Breast epithelium (tissue), 4 donors: Measurements from ENCODE around the gene AGAP1. TPM values are rescaled to one million over a fixed set of nuclear protein-coding genes. Genes with fewer than 3 reads are reported as not detected.

Source experiments
- DNase-seq, 2 donors: peaks; one replicate each; pipeline ENCODE4 v3.0.0-alpha.2; 2019; ENCODE audit warnings: low spot score in 2 of 2
- H3K27ac ChIP-seq, 2 donors: fragments of 200-600 bp; sonication (generic) in 1 of 2; one replicate each; pipeline ENCODE4 v1.5.1; 2016 to 2019; ENCODE audit warnings: mild to moderate bottlenecking in 1 of 2
- H3K27me3 ChIP-seq, 2 donors: fragments of 200-600 bp; sonication (generic) in 1 of 2; one replicate each; pipeline versions ENCODE4 v1.5.1 to v1.6.0; 2017 to 2019; ENCODE audit warnings: control low read depth in 1 of 2, mild to moderate bottlenecking in 1 of 2
- H3K36me3 ChIP-seq: fragments of 200-600 bp; one replicate; pipeline ENCODE4 v1.5.1; 2019
- H3K4me1 ChIP-seq, 2 donors: fragments of 200-600 bp; sonication (generic); one replicate each; pipeline ENCODE4 v1.5.1; 2016 to 2019; ENCODE audit warnings: control low read depth in 1 of 2
- H3K4me3 ChIP-seq, 3 donors: fragments of 200-600 bp; sonication (generic); 1 replicate in 2 of 3; 2 replicates in 1 of 3; pipeline ENCODE4 v1.5.1; 2016 to 2019; ENCODE audit warnings: mild to moderate bottlenecking in 3 of 3, moderate library complexity in 2 of 3
- H3K9me3 ChIP-seq, 2 donors: fragments of 200-600 bp; sonication (generic) in 1 of 2; one replicate each; pipeline ENCODE4 v1.5.1; 2016 to 2019; ENCODE audit warnings: control low read depth in 1 of 2
- POLR2A ChIP-seq: fragments of 450-650 bp; IDR thresholded peaks from one replicate; pipeline ENCODE4 v1.6.1; 2016; ENCODE audit warnings: antibody characterized with exemption, mild to moderate bottlenecking, moderate library complexity
- POLR2AphosphoS5 ChIP-seq, 3 donors: sonication (generic); formaldehyde crosslinking; IDR thresholded peaks; one replicate each; pipeline ENCODE4 v1.6.1; 2017; ENCODE audit warnings: antibody characterized with exemption in 3 of 3
- intact Hi-C: fragments of 100-400 bp; cut with DNase I; formaldehyde crosslinking; loops from one replicate; pipeline ENCODE4 v1.15.1; 2023; ENCODE audit warnings: low total_unique reads
- total RNA-seq, 3 donors: library from RNA; depleted of rRNA; stranded (reverse); fragments of >200 nt; gene quantifications; one replicate each; pipeline ENCODE4 v1.1.0, GENCODE V29; 2016
- TF ChIP-seq, protein P1 (sequence below), 3 donors: fragments of 450-650 bp; IDR thresholded peaks; one replicate each; pipeline ENCODE4 v1.5.1; 2016 to 2017; ENCODE audit warnings: antibody characterized with exemption in 3 of 3, mild to moderate bottlenecking in 3 of 3, moderate library complexity in 3 of 3

Gene AGAP1
- total RNA-seq, 3 donors from 2014 or later, result 19.7 to 27.1 (median 25.9) TPM

DNA sequence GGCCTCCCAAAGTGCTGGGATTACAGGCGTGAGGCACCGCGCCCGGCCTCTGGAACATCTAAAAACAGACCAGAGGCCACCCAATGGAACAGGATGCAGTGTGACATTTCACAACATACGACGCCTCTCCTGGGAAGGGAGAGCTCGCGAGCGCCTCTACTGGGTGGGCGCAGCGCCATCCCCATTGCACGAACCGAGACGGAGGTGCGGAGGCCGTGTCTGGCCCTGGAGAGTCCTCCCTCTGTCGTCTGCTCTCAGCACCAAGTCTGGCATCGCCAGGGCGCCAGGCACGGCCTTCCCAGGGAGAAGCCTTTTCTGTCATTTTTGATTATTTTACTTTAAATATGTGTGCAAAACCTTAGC lies 683.7 kb downstream of the AGAP1 start:
- Histone ChIP-seq H3K27me3 (peaks cover 8 to 79% of the 10 kb centered on the region in 2 donors), H3K36me3 (no peaks in the 10 kb centered on the region), H3K9me3 (no peaks in the 10 kb centered on the region), H3K27ac (no peak overlapping the region), H3K4me1 (peaks cover 3 to 8% of the 10 kb centered on the region in 2 donors), H3K4me3 (peak overlapping the region in 2 of 3 donors; percentile 28 to 51)
- TF ChIP-seq POLR2A (no peak), POLR2AphosphoS5 (IDR thresholded peaks at IDR 0.05) (no peak)
- TF ChIP-seq, protein P1, sequence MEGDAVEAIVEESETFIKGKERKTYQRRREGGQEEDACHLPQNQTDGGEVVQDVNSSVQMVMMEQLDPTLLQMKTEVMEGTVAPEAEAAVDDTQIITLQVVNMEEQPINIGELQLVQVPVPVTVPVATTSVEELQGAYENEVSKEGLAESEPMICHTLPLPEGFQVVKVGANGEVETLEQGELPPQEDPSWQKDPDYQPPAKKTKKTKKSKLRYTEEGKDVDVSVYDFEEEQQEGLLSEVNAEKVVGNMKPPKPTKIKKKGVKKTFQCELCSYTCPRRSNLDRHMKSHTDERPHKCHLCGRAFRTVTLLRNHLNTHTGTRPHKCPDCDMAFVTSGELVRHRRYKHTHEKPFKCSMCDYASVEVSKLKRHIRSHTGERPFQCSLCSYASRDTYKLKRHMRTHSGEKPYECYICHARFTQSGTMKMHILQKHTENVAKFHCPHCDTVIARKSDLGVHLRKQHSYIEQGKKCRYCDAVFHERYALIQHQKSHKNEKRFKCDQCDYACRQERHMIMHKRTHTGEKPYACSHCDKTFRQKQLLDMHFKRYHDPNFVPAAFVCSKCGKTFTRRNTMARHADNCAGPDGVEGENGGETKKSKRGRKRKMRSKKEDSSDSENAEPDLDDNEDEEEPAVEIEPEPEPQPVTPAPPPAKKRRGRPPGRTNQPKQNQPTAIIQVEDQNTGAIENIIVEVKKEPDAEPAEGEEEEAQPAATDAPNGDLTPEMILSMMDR (IDR thresholded peaks at IDR 0.05), result no peak
- DNase-seq, result no peak
- intact Hi-C loops, result loop anchor here (10.0 kb wide), 1 partner anchor 413 kb away; no protein-coding TSS in a partner anchor

DNA sequence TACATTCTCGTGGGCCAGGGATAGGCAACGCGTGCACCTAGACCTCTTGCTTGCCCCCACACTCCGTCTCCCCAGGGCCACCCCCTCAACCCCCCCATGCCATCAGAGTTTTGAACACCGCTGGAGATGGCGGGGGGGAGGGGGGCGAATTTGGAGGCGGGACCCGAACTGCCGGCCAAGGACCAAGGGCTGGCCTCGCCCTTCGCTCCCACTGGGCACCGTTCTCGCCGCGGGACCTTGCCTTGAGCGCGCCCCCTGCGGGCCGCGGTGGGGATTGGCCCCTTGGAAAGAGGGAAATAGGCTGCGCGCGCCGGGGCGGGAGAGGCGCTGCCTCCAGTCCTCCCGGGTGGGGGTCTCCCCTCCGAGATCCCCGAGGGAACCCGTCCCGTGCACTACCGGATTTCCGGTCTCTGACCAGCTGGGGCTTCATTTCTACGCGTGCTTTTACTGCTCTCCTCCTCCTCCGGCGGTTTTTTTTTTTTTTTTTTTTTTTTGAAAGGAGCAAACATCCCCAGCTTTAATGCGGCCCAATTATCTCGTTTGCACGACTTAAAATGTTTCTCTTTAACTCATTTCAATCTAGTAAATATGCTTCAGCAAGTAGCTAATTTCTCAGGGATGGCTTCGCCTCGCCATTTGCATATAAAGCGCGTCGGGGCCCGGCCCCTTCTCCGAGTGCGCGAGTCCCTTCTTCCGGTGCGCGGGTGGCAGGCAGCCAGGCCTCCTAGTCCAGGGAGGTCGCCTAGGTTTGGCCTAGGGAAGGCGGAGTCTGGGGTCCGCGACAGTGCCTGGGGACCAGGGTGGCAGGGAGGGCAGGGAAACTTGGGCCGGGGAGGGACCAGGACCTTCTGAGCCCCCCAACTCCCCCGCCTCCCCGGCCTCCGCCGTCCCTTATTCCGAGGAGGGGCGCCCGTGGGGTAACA lies 684.4 kb downstream of the AGAP1 start:
- no peak overlapping the region for H3K27ac ChIP-seq
- H3K4me3 ChIP-seq, result peak overlapping the region; percentile 17 to 51 (median 28)
- intact Hi-C loops, result loop anchor here (10.0 kb wide), 1 partner anchor 413 kb away; no protein-coding TSS in a partner anchor
- H3K36me3 ChIP-seq, result no peaks in the 10 kb centered on the region
- TF ChIP-seq, protein P1 (IDR thresholded peaks at IDR 0.05), result peak in 2 of 3 donors; percentile 58 to 64
- TF ChIP-seq POLR2AphosphoS5 (IDR thresholded peaks at IDR 0.05), result no peak
- H3K4me1 ChIP-seq, result peaks cover 0 to 8% of the 10 kb centered on the region in 2 donors
- no peaks in the 10 kb centered on the region for H3K9me3 ChIP-seq
- DNase-seq, result no peak
- peaks cover 4 to 72% of the 10 kb centered on the region in 2 donors for H3K27me3 ChIP-seq

DNA sequence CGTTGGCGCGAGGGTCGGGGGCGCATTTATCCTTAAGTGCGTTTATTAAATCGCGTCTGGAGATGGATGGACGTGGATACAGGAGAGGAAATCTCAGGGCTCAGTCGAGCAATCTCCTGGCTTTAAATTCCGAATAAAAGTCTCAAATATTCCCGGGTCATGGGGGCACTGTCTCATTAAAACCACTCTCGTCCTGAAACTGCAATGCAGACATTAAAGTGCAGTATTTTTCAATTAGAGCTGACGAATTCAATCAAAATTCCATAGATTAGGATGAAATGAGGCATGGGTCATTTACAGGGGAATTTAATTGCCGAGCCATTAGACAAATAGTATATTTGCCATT lies 685.0 kb downstream of the AGAP1 start:
- Histone ChIP-seq H3K4me1 (peaks cover 0 to 8% of the 10 kb centered on the region in 2 donors), H3K27ac (no peak overlapping the region), H3K4me3 (peak overlapping the region in 2 of 3 donors; percentile 28 to 51), H3K27me3 (peaks cover 4 to 66% of the 10 kb centered on the region in 2 donors), H3K9me3 (no peaks in the 10 kb centered on the region), H3K36me3 (no peaks in the 10 kb centered on the region)
- TF ChIP-seq, protein P1 (IDR thresholded peaks at IDR 0.05), result no peak
- TF ChIP-seq POLR2A (no peak), POLR2AphosphoS5 (IDR thresholded peaks at IDR 0.05) (no peak)
- no peak for DNase-seq
- intact Hi-C loops, result loop anchor here (10.0 kb wide), 1 partner anchor 414 kb away; no protein-coding TSS in a partner anchor

DNA sequence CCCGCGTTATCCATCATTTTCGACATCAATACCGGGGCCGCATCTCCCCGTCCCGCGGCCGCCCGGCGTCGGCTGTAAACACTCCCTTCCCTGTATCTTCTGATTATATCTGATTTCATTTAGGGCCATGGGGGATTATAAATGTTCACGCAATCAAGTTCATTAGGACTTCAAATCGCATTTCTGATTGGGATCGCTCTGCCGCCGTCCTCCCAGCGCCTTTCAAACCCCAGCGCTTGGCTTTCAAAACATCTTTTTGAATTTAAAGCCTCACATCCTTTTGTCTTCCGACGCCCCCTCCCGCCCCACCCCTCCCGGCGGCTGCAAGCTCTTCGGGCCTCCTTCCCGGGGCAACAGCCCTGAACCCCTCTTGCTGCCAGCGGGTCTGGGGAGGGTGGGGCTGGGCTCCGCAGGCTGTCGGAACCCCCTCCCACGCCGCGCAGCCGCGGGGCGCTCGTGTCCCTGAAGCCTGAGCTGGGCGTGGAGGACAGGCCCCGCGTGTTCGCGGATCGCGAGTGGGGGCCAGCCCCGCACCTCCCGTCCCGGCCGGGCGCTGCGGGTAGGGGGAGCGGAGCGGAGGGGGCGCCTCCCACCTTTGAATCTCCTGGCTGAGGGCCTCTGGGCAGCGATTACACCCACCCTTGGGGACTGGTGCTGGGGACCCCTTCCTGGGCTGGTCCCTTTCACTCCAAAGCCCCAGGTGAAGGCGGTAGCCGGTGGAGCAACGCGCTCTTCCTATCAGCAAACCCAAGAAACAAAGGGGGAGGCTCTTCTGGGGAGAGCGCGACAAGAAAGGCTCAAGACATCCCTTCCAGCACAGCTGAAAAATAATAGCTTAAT lies 685.6 kb downstream of the AGAP1 start:
- H3K36me3 ChIP-seq, result no peaks in the 10 kb centered on the region
- peaks cover 0 to 2% of the 10 kb centered on the region in 2 donors for H3K9me3 ChIP-seq
- peaks cover 4 to 60% of the 10 kb centered on the region in 2 donors for H3K27me3 ChIP-seq
- peaks cover 0 to 8% of the 10 kb centered on the region in 2 donors for H3K4me1 ChIP-seq
- H3K4me3 ChIP-seq, result peak overlapping the region in 1 of 3 donors; percentile 51
- TF ChIP-seq, protein P1 (IDR thresholded peaks at IDR 0.05), result no peak
- no peak for TF ChIP-seq POLR2A
- TF ChIP-seq POLR2AphosphoS5 (IDR thresholded peaks at IDR 0.05), result no peak
- no peak for DNase-seq
- intact Hi-C loops, result loop anchor here (10.0 kb wide), 1 partner anchor 415 kb away; no protein-coding TSS in a partner anchor
- no peak overlapping the region for H3K27ac ChIP-seq
